Measurements from ENCODE around the gene XXYLT1.

- TF ChIP-seq CTCF (IDR thresholded peaks at IDR 0.05) (no peak), EZH2 (IDR thresholded peaks at IDR 0.05) (no peak), EZH2phosphoT487 (IDR thresholded peaks at IDR 0.05) (no peak)
These were observed 200.6 kb downstream of the XXYLT1 start for GRCh38 chr3:195070336-195070735.
